ENCODE data around the gene UBA1.

The UBA1 gene

DNA sequence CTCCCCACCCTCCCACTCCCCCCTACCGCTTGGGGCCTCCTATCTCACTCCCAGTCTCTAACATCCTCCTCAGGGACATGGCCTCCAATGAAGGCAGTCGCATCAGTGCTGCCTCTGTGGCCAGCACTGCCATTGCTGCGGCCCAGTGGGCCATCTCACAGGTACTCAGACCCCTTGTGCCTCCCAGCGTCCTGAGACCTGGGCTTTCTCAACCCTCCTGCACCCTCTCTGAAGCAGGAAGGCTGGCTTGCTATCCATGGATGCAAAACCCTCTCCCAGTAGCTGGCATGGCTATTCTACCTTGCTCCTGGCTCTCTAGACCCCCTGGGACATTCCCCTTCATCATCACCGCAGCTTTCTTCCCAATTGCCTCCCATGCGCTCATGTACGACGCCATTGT is 13.3 kb upstream of the UBA1 start:
- Histone ChIP-seq H3K4me3 (replicated peaks; ENCODE audit: insufficient read depth, low read length) (no peak overlapping the region), H3K27ac (replicated peaks) (no peak overlapping the region), H3K27me3 (ENCODE audit: insufficient read depth, poor library complexity, severe bottlenecking) (no peaks in the 10 kb centered on the region)
- no peak for TF ChIP-seq POLR2AphosphoS5 (IDR thresholded peaks at IDR 0.05; ENCODE audit: low read depth)
- TF ChIP-seq SPI1 (IDR thresholded peaks at IDR 0.05; ENCODE audit: borderline replicate concordance, low read depth): no peak
- no peak for TF ChIP-seq GABPA (IDR thresholded peaks at IDR 0.05; ENCODE audit: low read depth)
- TF ChIP-seq, protein P1, sequence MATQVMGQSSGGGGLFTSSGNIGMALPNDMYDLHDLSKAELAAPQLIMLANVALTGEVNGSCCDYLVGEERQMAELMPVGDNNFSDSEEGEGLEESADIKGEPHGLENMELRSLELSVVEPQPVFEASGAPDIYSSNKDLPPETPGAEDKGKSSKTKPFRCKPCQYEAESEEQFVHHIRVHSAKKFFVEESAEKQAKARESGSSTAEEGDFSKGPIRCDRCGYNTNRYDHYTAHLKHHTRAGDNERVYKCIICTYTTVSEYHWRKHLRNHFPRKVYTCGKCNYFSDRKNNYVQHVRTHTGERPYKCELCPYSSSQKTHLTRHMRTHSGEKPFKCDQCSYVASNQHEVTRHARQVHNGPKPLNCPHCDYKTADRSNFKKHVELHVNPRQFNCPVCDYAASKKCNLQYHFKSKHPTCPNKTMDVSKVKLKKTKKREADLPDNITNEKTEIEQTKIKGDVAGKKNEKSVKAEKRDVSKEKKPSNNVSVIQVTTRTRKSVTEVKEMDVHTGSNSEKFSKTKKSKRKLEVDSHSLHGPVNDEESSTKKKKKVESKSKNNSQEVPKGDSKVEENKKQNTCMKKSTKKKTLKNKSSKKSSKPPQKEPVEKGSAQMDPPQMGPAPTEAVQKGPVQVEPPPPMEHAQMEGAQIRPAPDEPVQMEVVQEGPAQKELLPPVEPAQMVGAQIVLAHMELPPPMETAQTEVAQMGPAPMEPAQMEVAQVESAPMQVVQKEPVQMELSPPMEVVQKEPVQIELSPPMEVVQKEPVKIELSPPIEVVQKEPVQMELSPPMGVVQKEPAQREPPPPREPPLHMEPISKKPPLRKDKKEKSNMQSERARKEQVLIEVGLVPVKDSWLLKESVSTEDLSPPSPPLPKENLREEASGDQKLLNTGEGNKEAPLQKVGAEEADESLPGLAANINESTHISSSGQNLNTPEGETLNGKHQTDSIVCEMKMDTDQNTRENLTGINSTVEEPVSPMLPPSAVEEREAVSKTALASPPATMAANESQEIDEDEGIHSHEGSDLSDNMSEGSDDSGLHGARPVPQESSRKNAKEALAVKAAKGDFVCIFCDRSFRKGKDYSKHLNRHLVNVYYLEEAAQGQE (IDR thresholded peaks at IDR 0.05; ENCODE audit: insufficient replicate concordance, low read depth): no peak
- TF ChIP-seq, protein P2, sequence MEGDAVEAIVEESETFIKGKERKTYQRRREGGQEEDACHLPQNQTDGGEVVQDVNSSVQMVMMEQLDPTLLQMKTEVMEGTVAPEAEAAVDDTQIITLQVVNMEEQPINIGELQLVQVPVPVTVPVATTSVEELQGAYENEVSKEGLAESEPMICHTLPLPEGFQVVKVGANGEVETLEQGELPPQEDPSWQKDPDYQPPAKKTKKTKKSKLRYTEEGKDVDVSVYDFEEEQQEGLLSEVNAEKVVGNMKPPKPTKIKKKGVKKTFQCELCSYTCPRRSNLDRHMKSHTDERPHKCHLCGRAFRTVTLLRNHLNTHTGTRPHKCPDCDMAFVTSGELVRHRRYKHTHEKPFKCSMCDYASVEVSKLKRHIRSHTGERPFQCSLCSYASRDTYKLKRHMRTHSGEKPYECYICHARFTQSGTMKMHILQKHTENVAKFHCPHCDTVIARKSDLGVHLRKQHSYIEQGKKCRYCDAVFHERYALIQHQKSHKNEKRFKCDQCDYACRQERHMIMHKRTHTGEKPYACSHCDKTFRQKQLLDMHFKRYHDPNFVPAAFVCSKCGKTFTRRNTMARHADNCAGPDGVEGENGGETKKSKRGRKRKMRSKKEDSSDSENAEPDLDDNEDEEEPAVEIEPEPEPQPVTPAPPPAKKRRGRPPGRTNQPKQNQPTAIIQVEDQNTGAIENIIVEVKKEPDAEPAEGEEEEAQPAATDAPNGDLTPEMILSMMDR (IDR thresholded peaks at IDR 0.05; ENCODE audit: insufficient read depth, low read length): no peak
- no peak for DNase-seq (ENCODE audit: low read depth in 1 of 2, low spot score in 1 of 2)

DNA sequence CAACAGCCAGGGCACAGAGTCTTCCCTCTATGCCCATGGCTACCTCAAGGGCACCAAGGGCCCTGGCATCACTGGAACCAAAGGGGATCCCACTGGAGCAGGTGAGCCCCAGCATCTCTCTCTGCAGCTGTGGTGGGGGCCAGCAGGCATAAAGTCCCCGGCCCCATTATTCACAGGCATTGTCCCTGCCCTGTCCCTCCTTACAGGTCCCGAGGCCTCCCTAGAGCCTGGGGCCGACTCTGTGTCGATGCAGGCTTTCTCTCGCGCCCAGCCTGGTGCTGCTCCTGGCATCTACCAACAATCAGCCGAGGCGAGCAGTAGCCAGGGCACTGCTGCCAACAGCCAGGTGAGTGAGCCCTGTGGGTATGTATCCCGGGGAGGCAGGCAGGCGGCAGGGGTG is 12.3 kb upstream of the UBA1 start:
- Histone ChIP-seq H3K27me3 (ENCODE audit: insufficient read depth, poor library complexity, severe bottlenecking) (no peaks in the 10 kb centered on the region), H3K4me3 (replicated peaks; ENCODE audit: insufficient read depth, low read length) (no peak overlapping the region), H3K27ac (replicated peaks) (no peak overlapping the region)
- DNase-seq (ENCODE audit: low read depth in 1 of 2, low spot score in 1 of 2): no peak
- TF ChIP-seq SPI1 (IDR thresholded peaks at IDR 0.05; ENCODE audit: borderline replicate concordance, low read depth) (no peak), GABPA (IDR thresholded peaks at IDR 0.05; ENCODE audit: low read depth) (no peak), POLR2AphosphoS5 (IDR thresholded peaks at IDR 0.05; ENCODE audit: low read depth) (no peak)
- TF ChIP-seq, protein P2 (IDR thresholded peaks at IDR 0.05; ENCODE audit: insufficient read depth, low read length): no peak
- TF ChIP-seq, protein P1 (IDR thresholded peaks at IDR 0.05; ENCODE audit: insufficient replicate concordance, low read depth): no peak

DNA sequence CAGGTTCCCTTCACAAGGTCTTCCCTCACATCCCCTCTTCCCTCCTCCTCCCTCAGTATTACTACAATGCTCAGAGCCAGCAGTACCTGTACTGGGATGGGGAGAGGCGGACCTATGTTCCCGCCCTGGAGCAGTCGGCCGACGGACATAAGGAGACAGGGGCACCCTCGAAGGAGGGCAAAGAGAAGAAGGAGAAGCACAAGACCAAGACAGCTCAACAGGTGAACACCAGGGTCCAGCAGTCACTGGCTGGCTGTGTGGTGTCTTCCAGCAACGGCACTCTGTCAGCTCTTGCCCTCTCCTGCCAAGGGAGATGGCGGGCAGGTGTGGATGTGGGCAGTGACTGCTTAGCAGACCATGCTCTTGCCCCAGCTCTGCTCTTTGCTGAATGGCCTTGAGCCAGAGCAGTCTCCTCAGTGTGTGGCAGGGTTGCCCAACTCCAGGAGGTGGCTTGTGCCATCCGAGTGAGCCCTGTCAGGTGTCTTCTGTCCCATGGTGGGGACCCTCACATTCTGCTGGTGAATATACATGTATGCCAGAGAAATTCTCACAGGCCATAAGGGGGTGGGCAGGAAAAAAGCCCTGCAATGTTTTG is 11.4 kb upstream of the UBA1 start:
- H3K27ac ChIP-seq (replicated peaks): no peak overlapping the region
- DNase-seq (ENCODE audit: low read depth in 1 of 2, low spot score in 1 of 2): no peak
- no peaks in the 10 kb centered on the region for H3K27me3 ChIP-seq (ENCODE audit: insufficient read depth, poor library complexity, severe bottlenecking)
- no peak for TF ChIP-seq SPI1 (IDR thresholded peaks at IDR 0.05; ENCODE audit: borderline replicate concordance, low read depth)
- TF ChIP-seq POLR2AphosphoS5 (IDR thresholded peaks at IDR 0.05; ENCODE audit: low read depth): no peak
- TF ChIP-seq, protein P1 (IDR thresholded peaks at IDR 0.05; ENCODE audit: insufficient replicate concordance, low read depth): no peak
- TF ChIP-seq, protein P2 (IDR thresholded peaks at IDR 0.05; ENCODE audit: insufficient read depth, low read length): no peak
- no peak for TF ChIP-seq GABPA (IDR thresholded peaks at IDR 0.05; ENCODE audit: low read depth)
- H3K4me3 ChIP-seq (replicated peaks; ENCODE audit: insufficient read depth, low read length): no peak overlapping the region

All from HL-60 (cell line).